ENCODE results near the gene LTBP3. TPM values are rescaled to one million over a fixed set of nuclear protein-coding genes. Genes with fewer than 3 reads are reported as not detected.

The LTBP3 gene
- total and polyA plus RNA-seq, 2 of the 13 experiments (the other 11 are each of a cell fraction or from before 2014, with no cell fraction given): 12.2 to 68.1 TPM

GRCh38 chr11:65498727-65498976 is 59.5 kb downstream of the LTBP3 start (continued):
- no peak for TF ChIP-seq ZSCAN21 (CRISPR knock-in tag; IDR thresholded peaks at IDR 0.05; ENCODE audit: borderline replicate concordance)
- 0 out of 2 replicates have a peak, but pooled peaks have one; percentile 73 for TF ChIP-seq ZNF816 (CRISPR knock-in tag; IDR thresholded peaks at IDR 0.05; ENCODE audit: borderline replicate concordance)
- TF ChIP-seq CHD4 (IDR thresholded peaks at IDR 0.05; ENCODE audit: borderline replicate concordance, low read length): 0 out of 2 replicates have a peak, but pooled peaks have one; percentile 31
- TF ChIP-seq ZNF160 (CRISPR knock-in tag; IDR thresholded peaks at IDR 0.05): no peak
- no peak for TF ChIP-seq ERF (CRISPR knock-in tag; IDR thresholded peaks at IDR 0.05)
- peak; percentile 85 for TF ChIP-seq ISX (CRISPR knock-in tag; conservative IDR thresholded peaks at IDR 0.05)
- 0 out of 2 replicates have a peak, but pooled peaks have one; percentile 10 for TF ChIP-seq KDM5A (IDR thresholded peaks at IDR 0.05; ENCODE audit: borderline replicate concordance, low read length)
- peak; percentile 58; the same call in 1 of the 2 replicates for TF ChIP-seq E2F1 (CRISPR knock-in tag; IDR thresholded peaks at IDR 0.05)
- TF ChIP-seq U2AF2 (IDR thresholded peaks at IDR 0.05; ENCODE audit: low read depth, low read length): no peak
- TF ChIP-seq HOXA5 (CRISPR knock-in tag; IDR thresholded peaks at IDR 0.05): 0 out of 2 replicates have a peak, but pooled peaks have one; percentile 62
- peak; percentile 2; the same call in 1 of the 2 replicates for TF ChIP-seq ZKSCAN1 (IDR thresholded peaks at IDR 0.05; ENCODE audit: low read length)
- no peak for TF ChIP-seq ZBTB38 (CRISPR knock-in tag; IDR thresholded peaks at IDR 0.05)
- TF ChIP-seq ZNF136 (CRISPR knock-in tag; IDR thresholded peaks at IDR 0.05; ENCODE audit: low read depth): no peak
- no peak; a peak in 1 of 4 replicates for TF ChIP-seq HMGXB4 (CRISPR knock-in tag; IDR thresholded peaks at IDR 0.05; ENCODE audit: borderline replicate concordance in 1 of 2, low read depth in 1 of 2)
- TF ChIP-seq ATF7-NPFF (CRISPR knock-in tag; IDR thresholded peaks at IDR 0.05; ENCODE audit: low read depth): peak; percentile 28; the same call in 1 of the 2 replicates
- TF ChIP-seq ZNF839 (CRISPR knock-in tag; IDR thresholded peaks at IDR 0.05; ENCODE audit: borderline replicate concordance): no peak
- no peak for TF ChIP-seq DDIT3 (CRISPR knock-in tag; IDR thresholded peaks at IDR 0.05)
- no peak for TF ChIP-seq SMARCC2 (IDR thresholded peaks at IDR 0.05)
- TF ChIP-seq RERE (CRISPR knock-in tag; IDR thresholded peaks at IDR 0.05; ENCODE audit: low read depth): no peak
- no peak for TF ChIP-seq ESRRA (CRISPR knock-in tag; IDR thresholded peaks at IDR 0.05; ENCODE audit: low read depth)
- peak; percentile 38 for TF ChIP-seq NR2F6 (IDR thresholded peaks at IDR 0.05)
- no peak for TF ChIP-seq NR2F6 (CRISPR knock-in tag; IDR thresholded peaks at IDR 0.05)
- no peak for TF ChIP-seq AGO1 (IDR thresholded peaks at IDR 0.05; ENCODE audit: low read depth, low read length, poor library complexity, severe bottlenecking)
- no peak for TF ChIP-seq ZNF292 (CRISPR knock-in tag; IDR thresholded peaks at IDR 0.05; ENCODE audit: borderline replicate concordance, low read depth)
